ENCODE results near the gene OR6J1. TPM values are rescaled to one million over a fixed set of nuclear protein-coding genes. Genes with fewer than 3 reads are reported as not detected.
"Not testable (repeated sequence)": the region's sequence is repeated elsewhere in the genome, so short reads cannot be mapped to it uniquely, and the experiment has no call there.

OR6J1 gene
- total and polyA plus RNA-seq, 10 donors: not detected

DNA sequence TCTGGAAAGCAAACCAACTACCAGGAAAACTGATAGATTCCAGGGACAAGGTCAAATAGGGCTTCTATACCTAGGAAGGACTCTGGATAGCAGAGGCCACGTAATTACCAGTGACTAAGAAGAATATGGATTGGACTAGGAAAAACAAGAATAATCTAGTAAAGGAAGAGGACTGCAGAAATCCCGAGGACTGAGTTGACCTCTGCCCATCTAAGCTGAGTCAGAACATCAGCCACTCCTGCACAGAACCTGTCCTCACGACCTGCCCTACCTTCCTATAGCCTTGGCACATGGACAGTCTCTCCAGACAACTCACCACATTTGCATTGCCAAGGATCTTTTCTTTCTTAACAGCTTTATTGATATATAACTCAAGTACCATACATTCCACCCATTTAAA is 2.3 kb downstream of the OR6J1 start:
- Histone ChIP-seq H3K27me3 (replicated peaks in 1 of 7) (no peaks in the 10 kb centered on the region), H3K4me1 (no peaks in the 10 kb centered on the region), H3K9me3 (no peaks in the 10 kb centered on the region), H3K4me3 (no peak overlapping the region), H3K36me3 (no peaks in the 10 kb centered on the region), H3K27ac (no peak overlapping the region)
- 30 to 60% (median 56%) methylated on average over 3 of the region's 3 CpGs for WGBS, 5 donors
- DNase-seq: no peak
- TF ChIP-seq POLR2A (IDR thresholded peaks at IDR 0.05): no peak
- TF ChIP-seq POLR2AphosphoS5 (IDR thresholded peaks at IDR 0.05): no peak
- TF ChIP-seq, protein P1, sequence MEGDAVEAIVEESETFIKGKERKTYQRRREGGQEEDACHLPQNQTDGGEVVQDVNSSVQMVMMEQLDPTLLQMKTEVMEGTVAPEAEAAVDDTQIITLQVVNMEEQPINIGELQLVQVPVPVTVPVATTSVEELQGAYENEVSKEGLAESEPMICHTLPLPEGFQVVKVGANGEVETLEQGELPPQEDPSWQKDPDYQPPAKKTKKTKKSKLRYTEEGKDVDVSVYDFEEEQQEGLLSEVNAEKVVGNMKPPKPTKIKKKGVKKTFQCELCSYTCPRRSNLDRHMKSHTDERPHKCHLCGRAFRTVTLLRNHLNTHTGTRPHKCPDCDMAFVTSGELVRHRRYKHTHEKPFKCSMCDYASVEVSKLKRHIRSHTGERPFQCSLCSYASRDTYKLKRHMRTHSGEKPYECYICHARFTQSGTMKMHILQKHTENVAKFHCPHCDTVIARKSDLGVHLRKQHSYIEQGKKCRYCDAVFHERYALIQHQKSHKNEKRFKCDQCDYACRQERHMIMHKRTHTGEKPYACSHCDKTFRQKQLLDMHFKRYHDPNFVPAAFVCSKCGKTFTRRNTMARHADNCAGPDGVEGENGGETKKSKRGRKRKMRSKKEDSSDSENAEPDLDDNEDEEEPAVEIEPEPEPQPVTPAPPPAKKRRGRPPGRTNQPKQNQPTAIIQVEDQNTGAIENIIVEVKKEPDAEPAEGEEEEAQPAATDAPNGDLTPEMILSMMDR (IDR thresholded peaks at IDR 0.05 in 8 of 11, conservative IDR thresholded peaks at IDR 0.05 in 3 of 11): no peak
- intact Hi-C loops (cut with DNase I; ENCODE audit: low total_unique reads): no loop called here

DNA sequence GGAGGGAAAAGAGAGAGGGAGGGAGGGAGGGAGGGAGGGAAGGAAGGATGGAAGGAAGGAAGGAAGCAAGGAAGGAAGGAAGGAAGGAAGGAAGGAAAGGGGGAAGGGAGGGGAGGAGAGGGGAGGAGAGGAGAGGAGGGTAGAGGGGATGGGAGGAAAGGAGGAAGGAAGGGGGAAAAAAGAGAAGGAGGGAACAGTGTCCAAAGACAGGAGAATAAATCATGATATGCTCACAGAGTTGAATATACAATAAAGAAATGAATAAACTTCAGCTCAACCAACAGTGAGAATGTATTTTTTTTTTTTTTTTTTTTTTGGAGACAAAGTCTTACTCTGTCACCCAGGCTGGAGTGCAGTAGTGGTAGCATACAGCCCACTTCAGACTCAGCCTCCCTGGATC is 4.0 kb downstream of the OR6J1 start:
- H3K27me3 ChIP-seq (replicated peaks in 1 of 7): no peaks in the 10 kb centered on the region
- H3K27ac ChIP-seq: no peak overlapping the region
- no peaks in the 10 kb centered on the region for H3K36me3 ChIP-seq
- no peaks in the 10 kb centered on the region for H3K4me1 ChIP-seq
- no peak overlapping the region for H3K4me3 ChIP-seq
- DNase-seq: no peak
- H3K9me3 ChIP-seq: no peaks in the 10 kb centered on the region
- intact Hi-C loops (cut with DNase I; ENCODE audit: low total_unique reads): no loop called here
- TF ChIP-seq, protein P1 (IDR thresholded peaks at IDR 0.05 in 8 of 11, conservative IDR thresholded peaks at IDR 0.05 in 3 of 11): no peak
- no peak for TF ChIP-seq POLR2AphosphoS5 (IDR thresholded peaks at IDR 0.05)
- no peak for TF ChIP-seq POLR2A (IDR thresholded peaks at IDR 0.05)

DNA sequence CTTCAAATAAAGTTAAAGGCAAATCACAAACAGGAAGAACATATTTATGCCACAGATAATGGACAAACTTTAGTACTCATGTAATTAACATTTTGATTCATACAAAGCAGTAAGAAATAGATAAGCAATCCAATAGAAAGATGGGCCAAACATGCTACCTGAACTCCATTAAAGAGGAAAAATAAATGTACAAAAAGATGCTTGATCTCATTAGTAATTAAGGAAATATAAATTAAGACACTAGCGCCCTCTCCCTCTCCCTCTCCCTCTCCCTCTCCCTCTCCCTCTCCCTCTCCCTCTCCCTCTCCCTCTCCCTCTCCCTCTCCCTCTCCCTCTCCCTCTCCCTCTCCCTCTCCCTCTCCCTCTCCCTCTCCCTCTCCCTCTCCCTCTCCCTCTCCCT is 8.2 kb downstream of the OR6J1 start:
- DNase-seq; H3K27ac ChIP-seq; H3K4me3 ChIP-seq; H3K9me3 ChIP-seq; H3K36me3 ChIP-seq; H3K27me3 ChIP-seq (replicated peaks in 1 of 7); H3K4me1 ChIP-seq; intact Hi-C loops (cut with DNase I; ENCODE audit: low total_unique reads): not testable (repeated sequence)
- 0 to 79% (median 45%) methylated on average over 1 of the region's 1 CpG for WGBS, 5 donors

DNA sequence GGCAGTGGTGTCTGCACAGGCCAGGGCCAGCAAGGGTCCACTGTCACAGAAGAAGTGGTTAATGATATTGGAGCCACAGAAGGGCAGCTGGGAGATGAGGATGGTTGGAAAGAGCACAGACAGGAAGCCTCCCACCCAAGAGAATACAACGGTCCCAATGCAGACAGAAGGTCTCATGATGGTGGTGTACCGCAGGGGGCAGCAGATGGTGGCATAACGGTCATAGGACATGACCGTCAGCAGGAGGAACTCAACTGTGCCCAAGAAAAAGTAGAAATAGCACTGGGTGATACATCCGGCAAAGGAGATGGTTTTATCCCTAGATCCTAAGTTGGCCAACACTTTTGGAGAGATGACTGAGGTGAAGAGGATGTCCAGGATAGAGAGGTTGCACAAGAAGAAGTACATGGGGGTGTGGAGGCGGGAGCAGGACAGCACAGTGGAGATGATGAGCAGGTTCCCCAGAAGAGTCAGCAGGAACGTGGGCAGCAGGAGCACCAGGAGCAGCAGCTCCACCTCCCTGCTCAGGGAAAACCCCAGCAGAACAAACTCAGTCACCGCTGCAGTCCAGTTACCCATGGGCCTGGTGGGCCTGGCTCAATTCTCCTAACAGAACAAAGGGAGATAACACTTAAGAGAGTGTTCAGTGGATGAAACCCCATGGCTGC is 9.8 kb downstream of the OR6J1 start:
- no peak overlapping the region for H3K27ac ChIP-seq
- TF ChIP-seq POLR2A (IDR thresholded peaks at IDR 0.05): no peak
- no peak for TF ChIP-seq POLR2AphosphoS5 (IDR thresholded peaks at IDR 0.05)
- TF ChIP-seq, protein P1 (IDR thresholded peaks at IDR 0.05 in 8 of 11, conservative IDR thresholded peaks at IDR 0.05 in 3 of 11): no peak
- no peak for DNase-seq
- intact Hi-C loops (cut with DNase I; ENCODE audit: low total_unique reads): no loop called here
- H3K27me3 ChIP-seq (replicated peaks in 1 of 7): no peaks in the 10 kb centered on the region
- 78 to 93% (median 84%) methylated on average over 8 of the region's 8 CpGs for WGBS, 5 donors
- no peak overlapping the region for H3K4me3 ChIP-seq
- H3K9me3 ChIP-seq: peaks cover 0 to 20% (median 5%) of the 10 kb centered on the region in 8 donors
- H3K4me1 ChIP-seq: no peaks in the 10 kb centered on the region
- H3K36me3 ChIP-seq: no peaks in the 10 kb centered on the region

DNA sequence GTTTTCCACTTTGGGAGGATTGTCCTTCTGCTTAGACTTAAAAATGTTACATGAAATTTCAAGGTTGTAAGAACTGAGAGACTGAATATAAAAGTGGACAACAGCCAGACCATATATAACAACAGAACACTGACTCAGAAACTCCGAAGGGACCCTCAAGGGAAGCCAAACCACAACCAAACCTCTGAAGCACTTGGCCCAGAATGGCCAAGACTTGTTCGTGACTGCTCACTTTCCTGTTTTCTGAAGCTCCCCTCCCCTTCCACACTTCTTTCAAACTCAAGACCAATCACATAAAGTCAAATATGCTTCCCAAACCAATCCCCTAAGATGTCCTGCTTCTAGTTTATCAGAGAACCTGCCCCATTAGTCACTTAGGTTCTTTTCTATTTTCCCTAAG is 13.7 kb downstream of the OR6J1 start:
- WGBS, 5 donors: 79 to 90% (median 81%) methylated on average over 2 of the region's 2 CpGs
- Histone ChIP-seq H3K4me1 (no peaks in the 10 kb centered on the region), H3K27ac (no peak overlapping the region), H3K36me3 (no peaks in the 10 kb centered on the region), H3K9me3 (peaks cover 0 to 20% (median 5%) of the 10 kb centered on the region in 8 donors), H3K27me3 (replicated peaks in 1 of 7) (no peaks in the 10 kb centered on the region), H3K4me3 (no peak overlapping the region)
- intact Hi-C loops (cut with DNase I; ENCODE audit: low total_unique reads): no loop called here
- TF ChIP-seq POLR2AphosphoS5 (IDR thresholded peaks at IDR 0.05) (no peak), POLR2A (IDR thresholded peaks at IDR 0.05) (no peak)
- TF ChIP-seq, protein P1 (IDR thresholded peaks at IDR 0.05 in 8 of 11, conservative IDR thresholded peaks at IDR 0.05 in 3 of 11): no peak
- no peak for DNase-seq

All from spleen (tissue), 11 donors.